ENCODE measurements around the gene FAM76B. TPM values are rescaled to one million over a fixed set of nuclear protein-coding genes. Genes with fewer than 3 reads are reported as not detected.

Gene FAM76B
- total RNA-seq, 2 experiments from 2014 or later: 46.3 to 69.3 TPM

- Mint-ChIP-seq H3K9me3 (ENCODE audit: low read depth) (no peaks in the 10 kb centered on the region), H3K36me3 (ENCODE audit: low read depth) (peaks cover 36% of the 10 kb centered on the region), H3K27ac (no peak overlapping the region), H3K4me3 (peak overlapping the region; percentile 18), H3K27me3 (no peaks in the 10 kb centered on the region), H3K4me1 (peaks cover 41% of the 10 kb centered on the region)
- intact Hi-C loops (cut with DNase I, micrococcal nuclease): loop anchor here (5.0 kb wide), 6 partner anchors 130 to 1300 kb away; partner anchors contain the start of genes ANKRD49 (in 2 of the 2), MRE11 (in 2 of the 2), CWC15 (in 1 of the 2) and FUT4 (in 1 of the 2)
- no peak for ATAC-seq
- ChIA-PET CTCF (interaction anchor here (0.9 to 1.8 kb wide), 4 partner anchors 87 to 632 kb away, joined by 3 to 4 read pairs (median 3); partner anchors contain the start of gene MAML2), POLR2A (interaction anchor here (0.6 to 0.7 kb wide), 4 partner anchors 539 to 1189 kb away, joined by 3 to 7 read pairs (median 4); no protein-coding TSS in a partner anchor)
- no peak for DNase-seq
These were observed 3.1 kb upstream of the FAM76B start for GRCh38 chr11:95792700-95793099.

- H3K36me3 Mint-ChIP-seq (ENCODE audit: low read depth): peaks cover 41% of the 10 kb centered on the region
- ChIA-PET POLR2A (interaction anchor here (0.6 to 0.7 kb wide), 2 partner anchors 540 to 611 kb away, joined by 4 read pairs; no protein-coding TSS in a partner anchor), CTCF (interaction anchor here (1.2 to 2.2 kb wide), 3 partner anchors 44 to 633 kb away, joined by 4 to 8 read pairs (median 4); partner anchors contain the start of gene MAML2)
- H3K9me3 Mint-ChIP-seq (ENCODE audit: low read depth): no peaks in the 10 kb centered on the region
- peak overlapping the region; percentile 99 for H3K4me3 Mint-ChIP-seq
- H3K27ac Mint-ChIP-seq: peak overlapping the region; percentile 100
- DNase-seq (no peak), ATAC-seq (no peak)
- intact Hi-C loops (cut with DNase I, micrococcal nuclease): loop anchor here (5.0 kb wide), 6 partner anchors 130 to 1300 kb away; partner anchors contain the start of genes ANKRD49 (in 2 of the 2), MRE11 (in 2 of the 2), CWC15 (in 1 of the 2) and FUT4 (in 1 of the 2)
- no peaks in the 10 kb centered on the region for H3K27me3 Mint-ChIP-seq
- H3K4me1 Mint-ChIP-seq: peaks cover 46% of the 10 kb centered on the region
These were observed 2.6 kb upstream of the FAM76B start for GRCh38 chr11:95792200-95792599.

- Mint-ChIP-seq H3K4me3 (peak overlapping the region; percentile 99), H3K27ac (peak overlapping the region; percentile 100), H3K9me3 (ENCODE audit: low read depth) (no peaks in the 10 kb centered on the region), H3K36me3 (ENCODE audit: low read depth) (peaks cover 45% of the 10 kb centered on the region), H3K27me3 (no peaks in the 10 kb centered on the region), H3K4me1 (peaks cover 46% of the 10 kb centered on the region)
- ChIA-PET CTCF (interaction anchor here (1.1 to 2.2 kb wide), 5 partner anchors 45 to 725 kb away, joined by 4 to 8 read pairs (median 5); partner anchors contain the start of genes MAML2 and SRSF8), POLR2A (interaction anchor here (0.7 to 1.3 kb wide), 3 partner anchors 93 to 725 kb away, joined by 3 to 4 read pairs (median 4); no protein-coding TSS in a partner anchor)
- intact Hi-C loops (cut with DNase I, micrococcal nuclease): loop anchor here (5.0 kb wide), 6 partner anchors 131 to 1299 kb away; partner anchors contain the start of genes ANKRD49 (in 2 of the 2), MRE11 (in 2 of the 2), CWC15 (in 1 of the 2) and FUT4 (in 1 of the 2)
- DNase-seq (no peak), ATAC-seq (no peak)
These were observed 2.1 kb upstream of the FAM76B start for GRCh38 chr11:95791709-95792033.

- H3K27me3 Mint-ChIP-seq: no peaks in the 10 kb centered on the region
- H3K4me3 Mint-ChIP-seq: peak overlapping the region; percentile 99
- intact Hi-C loops (cut with DNase I, micrococcal nuclease): loop anchor here (1.0 to 5.0 kb wide), 11 partner anchors 131 to 1299 kb away; partner anchors contain the start of genes ANKRD49 (in 2 of the 2), CWC15 (in 2 of the 2), KDM4D (in 2 of the 2) and MRE11 (in 2 of the 2)
- ChIA-PET CTCF (interaction anchor here (0.6 to 2.2 kb wide), 10 partner anchors 45 to 724 kb away, joined by 3 to 8 read pairs (median 4); partner anchors contain the start of genes MAML2, SESN3 and SRSF8), POLR2A (interaction anchor here (0.5 to 2.1 kb wide), 12 partner anchors 29 to 725 kb away, joined by 3 to 19 read pairs (median 4); partner anchors contain the start of genes CCDC82 and JRKL)
- peaks cover 47% of the 10 kb centered on the region for H3K4me1 Mint-ChIP-seq
- H3K36me3 Mint-ChIP-seq (ENCODE audit: low read depth): peaks cover 50% of the 10 kb centered on the region
- no peaks in the 10 kb centered on the region for H3K9me3 Mint-ChIP-seq (ENCODE audit: low read depth)
- ATAC-seq: peak; percentile 9
- H3K27ac Mint-ChIP-seq: peak overlapping the region; percentile 100
- DNase-seq: peak; percentile 83
These were observed 1.5 kb upstream of the FAM76B start for GRCh38 chr11:95790933-95791708.

GRCh38 chr11:95790123-95790932 lies 746 bp upstream of the FAM76B start, which contains the start of gene CEP57:
Gene CEP57 (plus strand): TSS chr11:95790498. CDS start chr11:95790699, 201 bp downstream.
- intact Hi-C loops (cut with DNase I, micrococcal nuclease): loop anchor here (1.0 to 5.0 kb wide), 11 partner anchors 132 to 1298 kb away; partner anchors contain the start of genes ANKRD49 (in 2 of the 2), CWC15 (in 2 of the 2), KDM4D (in 2 of the 2) and MRE11 (in 2 of the 2)

GRCh38 chr11:95788921-95789505 lies 569 bp downstream of the FAM76B start:
- H3K36me3 Mint-ChIP-seq (ENCODE audit: low read depth): peaks cover 60% of the 10 kb centered on the region
- intact Hi-C loops (cut with DNase I, micrococcal nuclease): loop anchor here (1.0 to 5.0 kb wide), 8 partner anchors 553 to 1660 kb away; partner anchors contain the start of genes CCDC82 (in 1 of the 2), ENDOD1 (in 1 of the 2), PANX1 (in 1 of the 2) and SESN3 (in 1 of the 2)

More at GRCh38 chr11:95790123-95790932, 746 bp upstream of the FAM76B start, which contains the start of gene CEP57:
- ATAC-seq (peak; percentile 67), DNase-seq (peak; percentile 98)
- POLR2A ChIA-PET: interaction anchor here (0.7 to 2.1 kb wide), 22 partner anchors 12 to 817 kb away, joined by 3 to 19 read pairs (median 3); partner anchors contain the start of genes CCDC82, CWC15, JRKL and KDM4D
- peak within 1 kb of the TSS; percentile 99 for H3K4me3 Mint-ChIP-seq
- H3K27ac Mint-ChIP-seq: peak within 1 kb of the TSS; percentile 100
- no peaks in the 10 kb centered on the region for H3K9me3 Mint-ChIP-seq (ENCODE audit: low read depth)
- CTCF ChIA-PET: interaction anchor here (0.6 to 2.2 kb wide), 14 partner anchors 12 to 814 kb away, joined by 3 to 8 read pairs (median 4); partner anchors contain the start of genes CCDC82, JRKL, MAML2 and SESN3
- H3K4me1 Mint-ChIP-seq: peaks cover 53% of the 10 kb centered on the region
- peaks cover 58% of the 10 kb centered on the region for H3K36me3 Mint-ChIP-seq (ENCODE audit: low read depth)
- no peaks in the 10 kb centered on the region for H3K27me3 Mint-ChIP-seq

GRCh38 chr11:95780544-95780943 lies 9.0 kb downstream of the FAM76B start:
- ChIA-PET POLR2A (no interaction called here), CTCF (interaction anchor here (0.6 to 1.2 kb wide), 2 partner anchors 245 to 563 kb away, joined by 4 to 6 read pairs; no protein-coding TSS in a partner anchor)
- intact Hi-C loops (cut with DNase I, micrococcal nuclease): no loop called here
- Mint-ChIP-seq H3K36me3 (ENCODE audit: low read depth) (peaks cover 53% of the 10 kb centered on the region), H3K27me3 (no peaks in the 10 kb centered on the region), H3K9me3 (ENCODE audit: low read depth) (no peaks in the 10 kb centered on the region), H3K4me3 (no peak overlapping the region), H3K27ac (no peak overlapping the region), H3K4me1 (peaks cover 32% of the 10 kb centered on the region)
- DNase-seq: no peak
- ATAC-seq: no peak

More at GRCh38 chr11:95788921-95789505, 569 bp downstream of the FAM76B start:
- CTCF ChIA-PET: interaction anchor here (0.6 to 1.9 kb wide), 8 partner anchors 47 to 721 kb away, joined by 3 to 8 read pairs (median 4); partner anchors contain the start of genes CCDC82, JRKL and SRSF8
- Mint-ChIP-seq H3K9me3 (ENCODE audit: low read depth) (no peaks in the 10 kb centered on the region), H3K4me3 (peak overlapping the region; percentile 99), H3K27me3 (no peaks in the 10 kb centered on the region), H3K4me1 (peaks cover 47% of the 10 kb centered on the region), H3K27ac (peak overlapping the region; percentile 85)
- POLR2A ChIA-PET: interaction anchor here (0.7 to 2.1 kb wide), 13 partner anchors 10 to 816 kb away, joined by 3 to 19 read pairs (median 5); partner anchors contain the start of genes CCDC82, CWC15, JRKL and KDM4D
- ATAC-seq (no peak), DNase-seq (peak; percentile 53)

GRCh38 chr11:95778699-95779098 lies 10.9 kb downstream of the FAM76B start:
- DNase-seq (no peak), ATAC-seq (no peak)
- no peaks in the 10 kb centered on the region for H3K9me3 Mint-ChIP-seq (ENCODE audit: low read depth)
- POLR2A ChIA-PET: interaction anchor here (1.0 kb wide), 1 partner anchor 11 kb away, joined by 5 read pairs; the partner anchor contains the start of gene FAM76B
- H3K4me3 Mint-ChIP-seq: no peak overlapping the region
- CTCF ChIA-PET: interaction anchor here (1.4 kb wide), 1 partner anchor 11 kb away, joined by 3 read pairs; the partner anchor contains the start of gene FAM76B
- peaks cover 23% of the 10 kb centered on the region for H3K4me1 Mint-ChIP-seq
- intact Hi-C loops (cut with DNase I, micrococcal nuclease): no loop called here
- no peaks in the 10 kb centered on the region for H3K27me3 Mint-ChIP-seq
- no peak overlapping the region for H3K27ac Mint-ChIP-seq
- H3K36me3 Mint-ChIP-seq (ENCODE audit: low read depth): peaks cover 55% of the 10 kb centered on the region

- intact Hi-C loops (cut with DNase I, micrococcal nuclease): no loop called here
- no peak for ATAC-seq
- ChIA-PET CTCF (interaction anchor here (0.7 to 1.5 kb wide), 4 partner anchors 10 to 627 kb away, joined by 3 to 5 read pairs (median 3); no protein-coding TSS in a partner anchor), POLR2A (no interaction called here)
- no peak overlapping the region for H3K27ac Mint-ChIP-seq
- no peak overlapping the region for H3K4me3 Mint-ChIP-seq
- H3K9me3 Mint-ChIP-seq (ENCODE audit: low read depth): no peaks in the 10 kb centered on the region
- no peaks in the 10 kb centered on the region for H3K27me3 Mint-ChIP-seq
- peaks cover 15% of the 10 kb centered on the region for H3K4me1 Mint-ChIP-seq
- peaks cover 51% of the 10 kb centered on the region for H3K36me3 Mint-ChIP-seq (ENCODE audit: low read depth)
- no peak for DNase-seq
These were observed 12.7 kb downstream of the FAM76B start for GRCh38 chr11:95776859-95777258.
